IMR-90 (cell line): ENCODE results near the gene TOR1AIP2. TPM values are rescaled to one million over a fixed set of nuclear protein-coding genes. Genes with fewer than 3 reads are reported as not detected.

Source experiments
- ATAC-seq: fragments of 200-7000 bp; cut with Tn5 transposase; 2 replicates; pipeline ENCODE4 v1.9.1; 2020; ENCODE audit warnings: low read depth, mild to moderate bottlenecking, moderate library complexity
- BruUV-seq: library from RNA; stranded (reverse); fragments of 400-500 nt; replicated peaks from 2 replicates; lab custom pipeline; 2021; lab: Mats Ljungman, UMichigan
- CTCF ChIA-PET: fragments of 300-600 bp; formaldehyde crosslinking; extraction: SDS; loops from one replicate; lab custom pipeline; 2021; ENCODE audit warnings: antibody characterized with exemption; lab: Yijun Ruan, JAX
- POLR2A ChIA-PET: fragments of 300-600 bp; sonication (Branson Sonifier 250); formaldehyde crosslinking; loops from one replicate; lab custom pipeline; 2022; ENCODE audit warnings: antibody characterized with exemption; ENCODE audit not compliant: unreplicated experiment; lab: Charles Lee
- DNase-seq: peaks from one replicate; pipeline ENCODE4 v3.0.0; 2013
- H2AFZ ChIP-seq: replicated peaks from 2 replicates; pipeline ENCODE3; 2013; ENCODE audit warnings: low read length, mild to moderate bottlenecking; ENCODE audit not compliant: poor library complexity
- H2AK5ac ChIP-seq: 2 replicates; pipeline ENCODE4 v1.6.1; 2013; ENCODE audit warnings: low read depth, low read length, inconsistent platforms
- H2AK9ac ChIP-seq: replicated peaks from 2 replicates; pipeline ENCODE3; 2013; ENCODE audit warnings: mild to moderate bottlenecking, low read depth, low read length, moderate library complexity; ENCODE audit not compliant: poor library complexity
- H2BK120ac ChIP-seq: 2 replicates; pipeline ENCODE4 v1.6.1; 2013; ENCODE audit warnings: low read depth, low read length, inconsistent platforms
- H2BK15ac ChIP-seq: 3 replicates; pipeline ENCODE4 v1.6.1; 2013; ENCODE audit warnings: low read depth, low read length, inconsistent platforms
- H2BK20ac ChIP-seq: 2 replicates; pipeline ENCODE4 v1.6.1; 2013; ENCODE audit warnings: low read depth, mild to moderate bottlenecking, inconsistent platforms, low read length, moderate library complexity
- H2BK5ac ChIP-seq: 2 replicates; pipeline ENCODE4 v1.6.1; 2013; ENCODE audit warnings: mild to moderate bottlenecking, low read depth, low read length, inconsistent platforms; ENCODE audit not compliant: poor library complexity, severe bottlenecking
- H3K14ac ChIP-seq: replicated peaks from 2 replicates; pipeline ENCODE4 v1.6.1; 2013; ENCODE audit warnings: low read depth, low read length, inconsistent platforms
- H3K18ac ChIP-seq: 2 replicates; pipeline ENCODE4 v1.6.1; 2013; ENCODE audit warnings: low read depth, low read length, control low read depth
- H3K23ac ChIP-seq: 2 replicates; pipeline ENCODE4 v1.6.1; 2013; ENCODE audit warnings: low read depth, low read length, inconsistent platforms
- H3K27ac ChIP-seq: 2 replicates; pipeline ENCODE4 v1.5.1; 2013; ENCODE audit warnings: mild to moderate bottlenecking, control low read depth, low read length; ENCODE audit not compliant: insufficient read depth
- H3K27me3 ChIP-seq: 2 replicates; pipeline ENCODE4 v1.6.1; 2013; ENCODE audit warnings: low read length; ENCODE audit not compliant: control insufficient read depth, insufficient read depth
- H3K36me3 ChIP-seq: 2 replicates; pipeline ENCODE4 v1.6.1; 2013; ENCODE audit warnings: low read length, mixed read lengths; ENCODE audit not compliant: control insufficient read depth, insufficient read depth
- H3K4ac ChIP-seq: 2 replicates; pipeline ENCODE4 v1.6.1; 2013; ENCODE audit warnings: low read depth, low read length, inconsistent platforms
- H3K4me1 ChIP-seq: 2 replicates; pipeline ENCODE4 v1.6.1; 2013; ENCODE audit warnings: low read length, mixed read lengths; ENCODE audit not compliant: control insufficient read depth, insufficient read depth
- H3K4me2 ChIP-seq: 2 replicates; pipeline ENCODE4 v1.6.1; 2013; ENCODE audit warnings: low read depth, mild to moderate bottlenecking, control low read depth, low read length, moderate library complexity
- H3K4me3 ChIP-seq: 2 replicates; pipeline ENCODE4 v1.5.1; 2013; ENCODE audit warnings: low read depth, mild to moderate bottlenecking, control low read depth, low read length, moderate library complexity; ENCODE audit not compliant: insufficient read depth
- H3K56ac ChIP-seq: 2 replicates; pipeline ENCODE4 v1.6.1; 2013; ENCODE audit warnings: low read length, inconsistent platforms; ENCODE audit not compliant: insufficient read depth; ENCODE audit errors: extremely low read depth
- H3K79me1 ChIP-seq, 2 experiments: 2 replicates each; pipeline ENCODE4 v1.6.1; 2013; ENCODE audit warnings: low read length in 2 of 2, inconsistent platforms in 1 of 2, low read depth in 1 of 2
- H3K9ac ChIP-seq: 2 replicates; pipeline ENCODE4 v1.6.1; 2013; ENCODE audit warnings: low read depth, low read length, control low read depth
- H3K9me1 ChIP-seq: 2 replicates; pipeline ENCODE4 v1.6.1; 2013; ENCODE audit warnings: low read length, inconsistent platforms; ENCODE audit not compliant: insufficient read depth
- H3K9me3 ChIP-seq: 2 replicates; pipeline ENCODE4 v1.6.1; 2013; ENCODE audit warnings: low read length; ENCODE audit not compliant: control insufficient read depth, insufficient read depth
- H4K20me1 ChIP-seq: 2 replicates; pipeline ENCODE4 v1.6.1; 2013; ENCODE audit warnings: low read length, inconsistent platforms; ENCODE audit not compliant: insufficient read depth
- H4K5ac ChIP-seq: 2 replicates; pipeline ENCODE4 v1.6.1; 2013; ENCODE audit warnings: mild to moderate bottlenecking, low read depth, low read length, control low read depth
- H4K8ac ChIP-seq, 2 experiments: 2 replicates each; pipeline ENCODE4 v1.6.1; 2013; ENCODE audit warnings: low read depth in 2 of 2, low read length in 2 of 2, control low read depth in 1 of 2, inconsistent platforms in 1 of 2
- H4K91ac ChIP-seq: 2 replicates; pipeline ENCODE4 v1.6.1; 2013; ENCODE audit warnings: low read depth, low read length, inconsistent platforms; ENCODE audit not compliant: insufficient read depth
- BHLHE40 ChIP-seq: fragments of 150-350 bp; IDR thresholded peaks from 2 replicates; pipeline ENCODE4 v1.6.1; 2016; ENCODE audit warnings: mild to moderate bottlenecking, low read depth, low read length
- CEBPB ChIP-seq: IDR thresholded peaks from 2 replicates; pipeline ENCODE4 v1.6.1; 2012; ENCODE audit warnings: low read depth, low read length, improper control_type of control experiment
- CTCF ChIP-seq: conservative IDR thresholded peaks from 2 replicates; pipeline ENCODE4 v1.5.1; 2012; ENCODE audit warnings: mild to moderate bottlenecking, low read depth, low read length, improper control_type of control experiment
- ELK1 ChIP-seq: fragments of 150-350 bp; IDR thresholded peaks from 2 replicates; pipeline ENCODE4 v1.6.1; 2016; ENCODE audit warnings: low read depth, mild to moderate bottlenecking, low read length, moderate library complexity, borderline replicate concordance
- MAZ ChIP-seq: IDR thresholded peaks from 2 replicates; pipeline ENCODE4 v1.6.1; 2012; ENCODE audit warnings: low read depth, mild to moderate bottlenecking, low read length, improper control_type of control experiment, moderate library complexity, borderline replicate concordance
- RAD21 ChIP-seq: IDR thresholded peaks from 2 replicates; pipeline ENCODE4 v1.6.1; 2012; ENCODE audit warnings: low read length, improper control_type of control experiment
- WGBS, 2 experiments: methylation state at CpG; one replicate each; pipeline versions ENCODE4 v1.1.5 to v1.1.7; 2013; ENCODE audit warnings: missing lambda C conversion rate in 2 of 2; ENCODE audit not compliant: insufficient read length in 1 of 2; ENCODE audit errors: extremely low coverage in 2 of 2; 5-methylcytosine and 5-hydroxymethylcytosine counted together
- dilution Hi-C: fragments of 300-500 bp; cut with HindIII; formaldehyde crosslinking; loops from one replicate; pipeline ENCODE4 v1.14.3; 2018; ENCODE audit warnings: low sequenced_read_pairs; ENCODE audit not compliant: unreplicated experiment
- in situ Hi-C: fragments of 300-500 bp; cut with MboI; formaldehyde crosslinking; loops from 3 replicates; pipeline ENCODE4 v1.14.3; 2019; ENCODE audit warnings: low sequenced_read_pairs, inconsistent platforms, mixed read lengths
- intact Hi-C: fragments of 100-400 bp; cut with micrococcal nuclease; formaldehyde crosslinking; loops from 2 replicates; pipeline ENCODE4 v1.10.0; 2022
- polyA plus RNA-seq, 3 experiments: library from polyadenylated mRNA; depleted of rRNA; stranded (reverse); fragments of >200 nt; gene quantifications; 2 replicates each; pipeline ENCODE4 v1.2.3, GENCODE V29; 2012; ENCODE audit warnings: low replicate concordance in 1 of 3
- total RNA-seq: library from RNA; depleted of rRNA; stranded (reverse); fragments of >200 nt; gene quantifications from 2 replicates; pipeline ENCODE4 v1.2.3, GENCODE V29; 2012

Gene TOR1AIP2
- total and polyA plus RNA-seq, 2 of the 4 experiments (the other 2 are of a cell fraction) = 20.7 to 85.0 TPM

DNA sequence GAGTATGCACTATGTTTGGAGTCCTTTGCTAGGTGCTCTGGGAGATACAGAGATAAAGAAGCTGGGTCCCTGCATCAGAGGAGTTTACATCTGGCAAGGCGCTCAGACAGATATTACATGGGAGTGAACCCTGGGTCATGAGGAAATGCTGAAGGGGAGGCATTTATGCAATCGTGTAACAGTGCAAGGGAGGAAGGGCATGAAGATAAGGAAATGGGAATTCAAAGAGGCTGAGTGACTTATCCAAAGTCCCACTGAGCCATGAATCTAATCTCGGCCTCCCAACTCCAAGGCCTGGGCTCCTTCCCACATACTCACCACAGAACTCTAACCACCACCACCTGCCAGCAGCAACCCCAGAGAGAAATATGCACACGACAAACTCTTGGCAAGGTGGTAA is 82.9 kb downstream of the TOR1AIP2 start:
- ChIA-PET POLR2A (no interaction called here), CTCF (no interaction called here)
- no peak overlapping the region for H4K8ac ChIP-seq
- no peak overlapping the region for H2BK20ac ChIP-seq
- BruUV-seq = no TSS peak
- H3K4me1 ChIP-seq = no peaks in the 10 kb centered on the region
- DNase-seq = no peak
- in situ Hi-C loops (no loop called here), dilution Hi-C loops (no loop called here), intact Hi-C loops (no loop called here)
- H3K9me1 ChIP-seq = no peaks in the 10 kb centered on the region
- no peak overlapping the region for H3K27ac ChIP-seq
- no peak overlapping the region for H4K5ac ChIP-seq
- no peak overlapping the region for H2BK15ac ChIP-seq
- H3K27me3 ChIP-seq = peaks cover 47% of the 10 kb centered on the region
- no peak overlapping the region for H4K91ac ChIP-seq
- TF ChIP-seq CEBPB = no peak
- no peak for TF ChIP-seq ELK1
- no peak for TF ChIP-seq BHLHE40
- no peak for TF ChIP-seq CTCF
- TF ChIP-seq RAD21 = no peak
- TF ChIP-seq MAZ = no peak
- no peak overlapping the region for H3K4me2 ChIP-seq
- no peak overlapping the region for H3K9ac ChIP-seq
- no peak overlapping the region for H2BK120ac ChIP-seq
- no peak overlapping the region for H2AK9ac ChIP-seq
- H2BK5ac ChIP-seq = no peak overlapping the region
- H3K36me3 ChIP-seq = no peaks in the 10 kb centered on the region
- no peak overlapping the region for H3K4me3 ChIP-seq
- H3K23ac ChIP-seq = no peak overlapping the region
- ATAC-seq = no peak; the same call in 1 of the 2 replicates
- H3K4ac ChIP-seq = no peak overlapping the region
- H3K9me3 ChIP-seq = no peaks in the 10 kb centered on the region
- no peak overlapping the region for H3K56ac ChIP-seq
- no peaks in the 10 kb centered on the region for H4K20me1 ChIP-seq
- no peak overlapping the region for H3K18ac ChIP-seq
- WGBS, 2 experiments = 57% methylated on average over 1 of the region's 4 CpGs; no CpG with 5 or more reads in 1 of the 2 experiments
- no peak overlapping the region for H2AFZ ChIP-seq
- no peak overlapping the region for H3K14ac ChIP-seq
- H2AK5ac ChIP-seq = no peak overlapping the region
- no peaks in the 10 kb centered on the region for H3K79me1 ChIP-seq
